GM23248 (cell line): ENCODE measurements around the gene HECTD2.
"Not testable (repeated sequence)": the region's sequence is repeated elsewhere in the genome, so short reads cannot be mapped to it uniquely, and the experiment has no call there.

ENCODE experiments used
- EZH2 ChIP-seq: fragments of 200-600 bp; sonication (generic); IDR thresholded peaks from 2 replicates; pipeline ENCODE4 v1.6.1; 2018; ENCODE audit warnings: antibody characterized with exemption, mild to moderate bottlenecking; ENCODE audit not compliant: insufficient read depth, poor library complexity, severe bottlenecking
- EZH2phosphoT487 ChIP-seq: fragments of 200-600 bp; sonication (generic); IDR thresholded peaks from 2 replicates; pipeline ENCODE4 v1.6.1; 2018; ENCODE audit warnings: antibody characterized with exemption, moderate library complexity, mild to moderate bottlenecking, low read depth; ENCODE audit not compliant: insufficient read depth

DNA sequence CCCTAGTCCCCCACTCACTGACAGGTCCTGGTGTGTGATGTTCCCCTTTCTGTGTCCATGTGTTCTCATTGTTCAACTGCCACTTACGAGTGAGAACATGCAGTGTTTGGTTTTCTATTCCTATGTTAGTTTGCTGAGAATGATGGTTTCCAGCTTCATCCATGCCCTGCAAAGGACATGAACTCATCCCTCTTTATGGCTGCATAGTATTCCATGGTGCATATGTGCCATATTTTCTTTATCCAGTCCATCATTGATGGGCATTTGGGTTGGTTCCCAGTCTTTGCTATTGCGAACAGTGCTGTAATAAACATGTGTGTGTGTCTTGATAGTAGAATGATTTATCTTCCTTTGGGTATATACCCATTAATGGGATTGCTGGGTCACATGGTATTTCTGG is 28.1 kb downstream of the HECTD2 start:
- TF ChIP-seq EZH2, EZH2phosphoT487: not testable (repeated sequence)
